Measurements from ENCODE around the gene KIF6. TPM values are rescaled to one million over a fixed set of nuclear protein-coding genes. Genes with fewer than 3 reads are reported as not detected.
"Not testable (repeated sequence)": the region's sequence is repeated elsewhere in the genome, so short reads cannot be mapped to it uniquely, and the experiment has no call there.

Gene KIF6
- total RNA-seq, 1 donor from 2014 or later: 0.78 TPM

- DNase-seq (ENCODE audit: low spot score): no peak
These were observed 17.1 kb downstream of the KIF6 start for GRCh38 chr6:39707962-39708683.

DNA sequence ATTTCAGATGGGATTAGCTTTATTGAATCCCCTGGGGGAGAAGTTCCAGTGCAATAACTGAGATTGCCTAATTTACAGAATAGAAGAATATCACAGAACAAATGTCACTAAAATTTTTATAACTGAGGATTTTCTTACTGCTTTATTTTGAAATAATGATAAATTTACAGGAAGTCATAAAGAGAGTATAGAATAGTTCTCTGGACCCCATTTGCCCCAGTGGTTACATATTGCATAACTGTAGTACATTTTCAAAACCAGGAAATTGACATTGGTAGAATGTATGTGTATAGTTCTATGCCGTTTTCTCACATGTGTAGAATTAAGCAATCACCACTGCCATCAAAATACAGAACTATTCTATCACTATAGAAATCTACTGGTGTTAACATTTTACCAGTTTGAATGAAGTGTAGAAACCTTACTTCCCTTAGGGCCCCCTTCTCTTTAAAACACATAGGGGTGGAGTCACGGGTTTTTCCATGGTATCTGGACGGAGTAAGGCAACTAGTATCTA lies 18.3 kb downstream of the KIF6 start:
- no peak for DNase-seq (ENCODE audit: low spot score)

DNA sequence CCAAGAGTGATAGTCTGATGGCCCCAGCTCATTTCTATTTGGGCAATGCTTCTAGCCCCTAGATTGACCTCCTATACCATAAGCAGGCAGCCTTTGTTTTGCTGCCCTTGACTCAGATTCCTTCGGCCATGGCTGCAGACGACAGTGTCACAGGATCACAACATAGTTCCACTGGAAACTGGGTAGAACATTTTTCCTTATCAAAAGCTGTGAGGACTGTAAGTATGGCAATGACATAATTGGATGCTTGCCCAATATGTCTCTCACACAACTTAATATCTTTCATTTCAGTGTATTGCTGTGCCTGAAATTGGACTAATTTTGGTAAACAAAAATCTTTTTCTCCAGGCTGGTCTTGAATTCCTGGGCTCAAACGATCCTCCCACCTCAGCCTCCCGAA lies 22.9 kb downstream of the KIF6 start:
- DNase-seq (ENCODE audit: low spot score): no peak

DNA sequence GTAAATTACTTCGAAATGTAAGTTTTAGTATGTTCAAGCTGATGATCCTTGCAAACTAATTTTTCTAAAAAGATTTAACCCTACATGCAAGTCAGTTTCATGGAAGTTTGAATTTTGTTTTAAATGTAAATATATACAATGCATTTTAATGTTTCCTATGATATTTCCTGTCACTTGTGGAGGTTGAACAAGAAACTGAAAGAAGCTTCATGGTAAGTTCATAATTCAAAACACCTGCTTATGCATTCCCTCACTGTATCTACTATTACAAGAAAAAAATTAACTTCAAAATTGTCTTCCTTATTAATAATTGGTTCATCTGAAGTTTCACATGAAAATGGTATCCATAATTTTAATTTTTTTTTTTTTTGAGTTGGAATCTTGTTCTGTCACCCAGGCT lies 24.8 kb downstream of the KIF6 start:
- no peak for DNase-seq (ENCODE audit: low spot score)

GRCh38 chr6:39698789-39699188 lies 26.4 kb downstream of the KIF6 start:
- no peak for DNase-seq (ENCODE audit: low spot score)

DNA sequence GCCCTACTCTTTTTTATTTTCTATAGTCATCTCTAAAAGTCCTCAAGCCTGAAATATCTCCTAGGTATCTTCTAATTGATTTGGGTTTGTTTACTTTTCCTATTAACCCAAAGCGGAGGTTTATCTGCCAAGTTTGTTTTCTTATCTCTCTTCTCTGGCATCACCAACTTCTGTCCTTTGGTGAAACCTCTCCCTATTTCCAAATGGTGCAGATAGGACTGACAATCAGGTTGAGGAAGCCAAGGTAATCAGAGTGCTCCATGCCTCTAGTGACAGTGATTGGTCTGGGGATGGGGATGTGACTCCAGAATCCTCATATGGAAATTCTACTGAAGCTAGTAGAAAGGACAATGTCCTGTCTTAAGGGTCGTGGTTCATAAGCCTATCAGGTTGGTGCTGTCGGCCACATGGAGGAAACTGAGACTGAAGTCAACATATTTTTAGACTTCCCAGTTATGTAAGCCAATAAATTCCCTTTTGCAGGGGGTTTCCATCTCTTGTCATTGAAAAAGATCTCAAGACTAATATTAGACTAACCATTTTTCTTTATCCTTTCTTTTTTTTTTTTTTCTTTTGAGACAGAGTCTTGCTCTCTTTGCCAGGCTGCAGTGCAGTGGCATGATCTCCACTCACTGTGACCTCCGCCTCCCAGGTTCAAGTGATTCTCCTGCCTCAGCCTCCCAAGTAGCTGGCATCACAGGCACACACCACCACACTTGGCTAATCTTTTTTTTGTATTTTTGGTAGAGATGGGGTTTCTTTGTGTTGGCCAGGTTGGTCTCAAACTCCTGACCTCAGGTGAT lies 28.0 kb downstream of the KIF6 start:
- DNase-seq (ENCODE audit: low spot score): no peak

- no peak for DNase-seq (ENCODE audit: low spot score)
These were observed 29.8 kb downstream of the KIF6 start for GRCh38 chr6:39695447-39695846.

- no peak for DNase-seq (ENCODE audit: low spot score)
These were observed 32.0 kb downstream of the KIF6 start for GRCh38 chr6:39693206-39693605.

DNA sequence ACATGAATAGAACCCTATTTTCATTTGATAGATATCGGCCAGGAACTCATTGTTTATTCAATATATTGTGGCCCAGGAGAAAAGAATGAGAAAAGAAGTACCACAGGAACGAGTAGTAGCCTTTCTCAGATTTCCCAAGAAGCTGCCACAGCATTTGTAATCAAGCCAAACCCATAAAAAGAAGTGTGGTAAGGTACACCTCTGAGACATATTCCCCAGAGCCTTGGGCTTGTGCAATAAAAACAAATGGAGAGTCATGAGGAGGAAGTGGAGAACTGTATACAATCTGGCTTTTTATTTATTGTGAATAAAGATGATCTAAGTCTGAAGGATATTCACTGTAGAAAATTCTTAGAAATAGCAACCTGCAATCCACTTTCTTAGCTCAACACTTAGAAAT lies 36.7 kb downstream of the KIF6 start:
- DNase-seq (ENCODE audit: low spot score): no peak

DNA sequence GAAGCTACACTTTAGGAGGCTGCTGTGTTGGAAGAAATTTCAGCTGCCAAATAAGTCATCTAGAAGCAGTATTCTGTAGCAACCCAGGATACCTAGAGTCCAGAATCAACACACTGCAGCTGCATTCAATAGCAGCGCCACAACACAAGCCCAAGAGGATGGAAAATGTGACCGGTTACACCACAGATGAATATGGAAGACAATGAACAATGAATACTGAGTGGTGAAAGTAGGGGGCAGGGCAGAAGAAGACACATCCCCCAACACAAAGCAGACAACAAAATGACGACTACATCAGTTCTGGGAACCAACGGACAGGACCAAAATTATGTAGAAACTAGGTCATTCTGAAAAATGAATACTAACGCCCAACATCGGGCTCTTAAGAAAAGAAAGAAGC lies 38.2 kb downstream of the KIF6 start:
- DNase-seq (ENCODE audit: low spot score): no peak

- no peak for DNase-seq (ENCODE audit: low spot score)
These were observed 39.3 kb downstream of the KIF6 start for GRCh38 chr6:39685938-39686337.

DNA sequence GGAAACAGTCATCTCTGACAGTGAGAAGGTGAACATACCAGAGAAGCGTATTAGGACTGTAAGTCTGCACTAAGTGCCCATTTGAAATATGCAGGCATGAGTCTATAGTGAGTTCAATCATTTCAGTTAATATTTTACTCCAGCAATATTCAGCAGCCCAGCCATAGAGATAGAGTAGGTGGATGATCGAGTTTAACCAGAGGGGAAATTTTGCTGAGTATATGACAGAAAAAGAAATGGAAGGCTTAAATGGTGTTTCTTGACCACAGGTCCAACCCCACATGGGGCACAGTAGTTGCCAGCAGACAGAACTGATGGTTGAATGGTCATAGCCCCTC lies 39.8 kb downstream of the KIF6 start:
- no peak for DNase-seq (ENCODE audit: low spot score)

DNA sequence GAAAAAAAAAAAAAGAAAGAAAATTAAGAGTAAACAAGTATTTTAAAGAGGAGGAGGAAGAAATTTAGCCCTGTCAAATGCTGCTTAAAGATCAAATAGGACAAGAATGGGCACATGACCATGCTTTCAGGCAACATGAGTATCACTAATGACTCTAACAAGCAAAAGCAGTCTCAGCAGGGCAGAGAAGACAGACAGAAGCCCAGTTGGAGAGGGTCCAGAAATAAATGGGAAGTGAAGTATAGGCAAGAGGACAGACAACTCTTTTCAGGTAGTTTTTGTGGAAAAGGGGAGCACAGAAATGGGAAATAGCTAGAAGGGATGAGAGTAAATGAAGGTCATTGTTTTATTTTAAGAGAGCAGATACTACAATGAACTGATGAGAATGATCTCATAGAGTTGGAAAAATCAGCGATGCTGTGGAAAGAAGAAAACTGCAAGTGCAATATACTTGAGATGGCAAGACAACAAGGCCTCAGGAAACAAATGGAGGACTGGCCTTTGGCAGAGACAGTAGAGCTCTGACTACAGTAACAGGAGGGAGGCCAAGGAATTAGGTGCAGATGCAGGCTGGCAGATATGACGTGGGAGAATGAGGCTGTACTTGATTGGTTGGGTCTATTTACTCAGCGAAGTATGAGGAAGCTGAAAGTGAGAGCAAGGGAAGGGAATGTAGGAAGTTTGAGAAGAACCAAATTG lies 40.3 kb downstream of the KIF6 start:
- no peak for DNase-seq (ENCODE audit: low spot score)

DNA sequence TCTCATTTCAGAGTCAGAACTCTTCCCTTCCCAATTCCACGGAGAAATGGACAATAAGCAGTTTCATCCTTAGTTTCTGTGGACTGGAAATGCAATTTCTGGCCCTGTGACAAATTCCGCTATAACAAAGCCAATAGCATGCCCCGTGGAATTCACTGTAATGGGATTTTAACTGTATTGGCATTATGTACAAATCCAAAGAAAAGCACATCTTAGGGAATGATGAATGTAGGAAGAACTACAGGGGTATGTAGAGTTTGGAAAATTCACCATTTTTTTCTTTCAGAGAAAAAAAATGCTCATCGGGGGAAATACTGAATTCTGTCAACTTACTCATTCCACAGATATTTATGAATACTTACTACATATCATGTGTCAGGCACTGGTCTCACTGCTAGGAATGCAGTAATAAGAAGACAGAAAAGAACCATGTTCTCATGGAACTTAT lies 43.5 kb downstream of the KIF6 start:
- DNase-seq (ENCODE audit: low spot score): no peak

DNA sequence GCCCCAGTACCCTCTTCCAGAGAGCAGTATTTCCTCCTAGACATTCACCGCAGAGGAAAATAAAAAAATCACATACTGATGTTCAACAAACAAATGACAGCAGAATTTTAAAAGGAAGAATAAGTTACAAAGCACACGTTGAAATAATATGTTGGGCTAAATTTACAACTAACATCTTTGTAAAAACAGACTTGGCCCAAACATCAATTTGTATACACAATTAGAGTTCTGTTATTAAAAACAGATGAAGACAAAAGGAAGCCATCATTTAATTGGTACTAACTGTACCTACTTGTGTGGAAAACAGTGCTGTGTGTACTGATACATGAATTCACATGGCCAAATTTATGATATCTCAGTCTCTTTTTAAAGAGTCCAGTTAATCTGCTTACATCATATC lies 46.3 kb downstream of the KIF6 start:
- no peak for DNase-seq (ENCODE audit: low spot score)

GRCh38 chr6:39677318-39677717 lies 47.9 kb downstream of the KIF6 start:
- DNase-seq (ENCODE audit: low spot score): not testable (repeated sequence)

GRCh38 chr6:39670519-39670918 lies 54.7 kb downstream of the KIF6 start:
- DNase-seq (ENCODE audit: low spot score): no peak

GRCh38 chr6:39669973-39670342 lies 55.2 kb downstream of the KIF6 start:
- DNase-seq (ENCODE audit: low spot score): no peak

GRCh38 chr6:39669207-39669972 lies 55.8 kb downstream of the KIF6 start:
- DNase-seq (ENCODE audit: low spot score): no peak

DNA sequence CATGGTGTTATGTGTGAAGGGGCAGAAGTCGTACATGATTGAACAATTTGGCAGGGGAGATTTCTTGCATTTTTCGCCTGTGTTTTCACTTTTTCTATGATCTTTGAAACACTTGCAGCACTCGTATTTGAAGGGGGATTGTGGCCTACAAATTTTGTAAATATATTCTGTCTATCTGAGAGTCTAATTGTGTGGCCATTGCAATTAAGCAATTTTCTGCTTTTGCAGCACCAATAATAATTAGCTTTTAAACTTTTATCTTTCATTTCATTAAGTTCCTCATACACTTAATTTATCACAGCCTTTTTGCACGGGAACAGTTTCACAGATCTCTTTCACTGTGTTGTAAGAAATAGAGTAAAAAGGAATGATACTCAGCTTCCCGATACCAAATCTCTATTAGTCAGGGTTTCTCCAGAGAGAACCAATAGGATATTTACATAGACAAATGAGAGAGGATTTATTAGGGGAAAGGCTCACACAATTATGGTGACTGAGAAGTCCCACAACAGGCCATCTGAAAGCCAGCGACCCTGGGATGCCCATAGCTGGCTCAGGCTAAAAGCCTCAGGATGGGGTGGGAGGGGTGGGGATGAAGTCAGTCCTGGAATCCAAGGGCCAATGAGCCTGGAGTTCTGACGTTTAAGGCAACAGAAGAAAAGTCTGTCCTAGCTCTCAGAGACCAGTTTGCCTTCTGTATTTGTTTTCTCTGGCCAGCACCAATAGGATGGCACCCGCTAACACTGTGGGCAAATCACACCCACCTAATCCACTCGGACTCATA lies 58.3 kb downstream of the KIF6 start:
- no peak for DNase-seq (ENCODE audit: low spot score)

DNA sequence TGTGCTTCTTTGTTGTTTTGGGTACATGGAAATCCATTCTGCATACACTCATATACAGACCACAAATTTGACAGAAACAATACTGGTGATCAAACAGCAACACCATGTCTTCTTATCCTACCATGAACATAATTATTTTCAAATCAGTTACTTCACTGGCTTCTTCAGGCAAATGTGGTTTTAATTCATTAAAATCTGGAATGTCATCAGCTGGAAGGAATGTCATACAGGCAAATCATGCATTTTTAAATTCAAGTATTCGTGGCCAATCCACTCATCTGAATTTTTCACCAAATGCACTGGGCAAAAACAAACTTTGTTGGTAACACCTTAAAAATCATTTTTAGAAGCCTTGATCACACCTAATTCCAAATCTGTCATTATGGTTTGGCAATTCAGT lies 59.3 kb downstream of the KIF6 start:
- DNase-seq (ENCODE audit: low spot score): no peak
